ENCODE results near the gene RIMBP2. TPM values are rescaled to one million over a fixed set of nuclear protein-coding genes. Genes with fewer than 3 reads are reported as not detected.

Gene RIMBP2
- total and polyA plus RNA-seq, 4 donors = 0.05 to 2.9 (median 0.95) TPM

DNA sequence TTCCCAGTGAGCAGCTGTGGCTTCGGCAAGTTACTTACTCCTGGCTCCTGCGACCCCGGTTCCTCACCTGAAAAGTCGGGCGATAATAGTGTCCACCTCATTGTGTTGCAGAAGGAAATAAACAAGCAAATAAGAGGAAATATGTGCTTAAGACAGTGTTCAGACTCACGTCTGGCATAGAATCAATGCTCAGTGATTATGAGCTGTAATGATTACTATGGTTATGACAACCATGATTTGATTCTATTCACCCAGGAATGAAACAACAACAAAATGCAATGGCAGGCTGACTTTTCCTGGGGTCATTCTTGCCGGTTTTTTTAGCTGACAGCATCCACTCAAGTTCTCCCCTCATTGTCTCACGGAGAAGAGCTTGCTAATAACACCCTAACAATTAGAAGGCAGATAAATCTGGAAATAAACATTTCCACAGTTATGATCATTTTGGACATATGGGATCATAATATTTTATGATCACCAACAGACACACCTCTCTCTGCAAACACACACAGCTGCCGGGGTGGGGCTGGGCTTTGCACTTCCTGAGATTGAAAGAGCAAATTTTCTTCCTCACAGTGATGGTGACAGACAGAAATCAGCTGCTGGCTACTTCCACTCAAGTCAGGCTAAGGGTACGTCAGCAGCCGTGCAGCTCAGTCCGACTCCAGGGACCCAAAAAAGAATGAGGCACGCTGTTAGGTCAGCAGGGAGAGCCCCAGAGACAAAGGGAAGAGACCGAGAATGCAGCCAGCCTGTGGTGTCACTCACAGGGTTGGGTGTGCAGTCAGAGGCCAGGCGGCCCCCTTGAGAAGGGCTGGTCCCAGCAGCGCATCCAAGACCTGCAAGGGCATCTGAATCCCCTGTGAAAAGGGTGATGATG is 158.0 kb downstream of the RIMBP2 start:
- Histone ChIP-seq H3K9ac (ENCODE audit: insufficient read depth in 1 of 2, low read length in 2 of 2) (no peak overlapping the region), H3K27ac (ENCODE audit: low read depth in 1 of 2, low read length in 1 of 2) (no peak overlapping the region), H3K4me1 (ENCODE audit: control insufficient read depth in 5 of 5, insufficient read depth in 5 of 5, low read length in 5 of 5) (no peaks in the 10 kb centered on the region), H3K36me3 (ENCODE audit: control insufficient read depth in 4 of 4, insufficient read depth in 4 of 4, low read length in 4 of 4) (no peaks in the 10 kb centered on the region), H3K4me3 (no peak overlapping the region), H3K9me3 (ENCODE audit: control insufficient read depth in 4 of 4, insufficient read depth in 3 of 4, low read length in 3 of 4) (peaks cover 0 to 5% (median 0%) of the 10 kb centered on the region in 4 donors), H3K27me3 (ENCODE audit: control insufficient read depth in 3 of 3, insufficient read depth in 3 of 3, low read length in 2 of 3) (no peaks in the 10 kb centered on the region)
- TF ChIP-seq, protein P1, sequence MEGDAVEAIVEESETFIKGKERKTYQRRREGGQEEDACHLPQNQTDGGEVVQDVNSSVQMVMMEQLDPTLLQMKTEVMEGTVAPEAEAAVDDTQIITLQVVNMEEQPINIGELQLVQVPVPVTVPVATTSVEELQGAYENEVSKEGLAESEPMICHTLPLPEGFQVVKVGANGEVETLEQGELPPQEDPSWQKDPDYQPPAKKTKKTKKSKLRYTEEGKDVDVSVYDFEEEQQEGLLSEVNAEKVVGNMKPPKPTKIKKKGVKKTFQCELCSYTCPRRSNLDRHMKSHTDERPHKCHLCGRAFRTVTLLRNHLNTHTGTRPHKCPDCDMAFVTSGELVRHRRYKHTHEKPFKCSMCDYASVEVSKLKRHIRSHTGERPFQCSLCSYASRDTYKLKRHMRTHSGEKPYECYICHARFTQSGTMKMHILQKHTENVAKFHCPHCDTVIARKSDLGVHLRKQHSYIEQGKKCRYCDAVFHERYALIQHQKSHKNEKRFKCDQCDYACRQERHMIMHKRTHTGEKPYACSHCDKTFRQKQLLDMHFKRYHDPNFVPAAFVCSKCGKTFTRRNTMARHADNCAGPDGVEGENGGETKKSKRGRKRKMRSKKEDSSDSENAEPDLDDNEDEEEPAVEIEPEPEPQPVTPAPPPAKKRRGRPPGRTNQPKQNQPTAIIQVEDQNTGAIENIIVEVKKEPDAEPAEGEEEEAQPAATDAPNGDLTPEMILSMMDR (IDR thresholded peaks at IDR 0.05; ENCODE audit: control extremely low read depth, extremely low read depth) = no peak
- no peak for ATAC-seq (ENCODE audit: insufficient read depth, low FRiP score)
- 56 to 60% methylated on average over 16 of the region's 16 CpGs for WGBS, 2 donors
- DNase-seq = peak in 1 of 3 donors; percentile 34

DNA sequence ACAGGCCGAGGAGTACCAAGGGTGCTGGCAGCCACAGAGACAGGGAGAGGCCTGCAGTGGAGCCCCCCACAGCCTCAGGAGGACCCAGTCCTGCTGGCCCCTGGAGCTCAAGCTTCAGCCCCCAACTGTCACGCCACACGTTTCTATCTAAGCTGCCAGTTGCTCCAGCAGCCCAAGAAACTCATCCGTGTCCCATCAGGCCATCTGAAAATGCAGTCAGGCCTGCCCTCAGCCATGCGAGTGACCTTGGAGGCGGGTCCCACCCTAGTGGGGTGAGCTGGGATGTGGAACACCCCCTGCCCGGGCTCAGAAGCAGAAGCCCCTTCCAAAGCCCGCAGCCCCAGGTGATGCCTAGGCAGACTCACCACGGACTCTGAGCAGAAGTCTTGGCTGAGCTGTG is 158.9 kb downstream of the RIMBP2 start:
- ATAC-seq (ENCODE audit: insufficient read depth, low FRiP score) = no peak
- no peak overlapping the region for H3K9ac ChIP-seq (ENCODE audit: insufficient read depth in 1 of 2, low read length in 2 of 2)
- H3K27me3 ChIP-seq (ENCODE audit: control insufficient read depth in 3 of 3, insufficient read depth in 3 of 3, low read length in 2 of 3) = no peaks in the 10 kb centered on the region
- no peaks in the 10 kb centered on the region for H3K4me1 ChIP-seq (ENCODE audit: control insufficient read depth in 5 of 5, insufficient read depth in 5 of 5, low read length in 5 of 5)
- H3K27ac ChIP-seq (ENCODE audit: low read depth in 1 of 2, low read length in 1 of 2) = no peak overlapping the region
- no peak for DNase-seq
- no peak overlapping the region for H3K4me3 ChIP-seq
- H3K36me3 ChIP-seq (ENCODE audit: control insufficient read depth in 4 of 4, insufficient read depth in 4 of 4, low read length in 4 of 4) = no peaks in the 10 kb centered on the region
- H3K9me3 ChIP-seq (ENCODE audit: control insufficient read depth in 4 of 4, insufficient read depth in 3 of 4, low read length in 3 of 4) = peaks cover 0 to 5% (median 0%) of the 10 kb centered on the region in 4 donors
- 82 to 85% methylated on average over 9 of the region's 9 CpGs for WGBS, 2 donors
- TF ChIP-seq, protein P1 (IDR thresholded peaks at IDR 0.05; ENCODE audit: control extremely low read depth, extremely low read depth) = no peak

DNA sequence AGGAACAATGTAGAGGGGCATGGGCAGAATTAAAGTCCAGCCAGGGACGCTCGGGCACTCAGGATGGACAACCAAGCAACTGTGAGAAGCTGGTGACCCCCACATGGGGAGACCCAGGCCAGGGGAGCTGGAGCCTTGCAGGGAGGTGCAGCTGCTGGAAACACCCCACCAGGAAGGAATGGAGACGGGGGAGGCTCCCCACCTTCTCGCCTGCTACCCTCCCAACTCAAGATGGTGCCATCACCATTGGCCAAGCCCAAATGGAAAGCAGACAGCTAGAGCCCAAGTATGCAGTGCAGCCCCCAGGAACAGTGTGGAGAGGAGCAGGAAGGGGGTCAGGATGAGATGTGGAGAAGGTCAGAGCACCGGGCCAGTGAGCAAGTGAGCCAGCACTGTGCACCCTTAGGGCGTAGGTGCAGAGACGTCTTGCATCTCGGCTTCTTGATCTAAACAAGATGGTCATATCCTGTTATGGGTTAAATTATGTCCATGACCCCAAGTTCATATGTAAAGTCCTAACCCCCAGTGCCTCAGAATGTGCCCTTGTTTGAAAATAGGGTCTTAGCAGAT is 159.5 kb downstream of the RIMBP2 start:
- 85 to 87% methylated on average over 8 of the region's 8 CpGs for WGBS, 2 donors
- TF ChIP-seq, protein P1 (IDR thresholded peaks at IDR 0.05; ENCODE audit: control extremely low read depth, extremely low read depth) = no peak
- Histone ChIP-seq H3K27ac (ENCODE audit: low read depth in 1 of 2, low read length in 1 of 2) (no peak overlapping the region), H3K4me3 (no peak overlapping the region), H3K27me3 (ENCODE audit: control insufficient read depth in 3 of 3, insufficient read depth in 3 of 3, low read length in 2 of 3) (no peaks in the 10 kb centered on the region), H3K36me3 (ENCODE audit: control insufficient read depth in 4 of 4, insufficient read depth in 4 of 4, low read length in 4 of 4) (no peaks in the 10 kb centered on the region), H3K9ac (ENCODE audit: insufficient read depth in 1 of 2, low read length in 2 of 2) (no peak overlapping the region), H3K9me3 (ENCODE audit: control insufficient read depth in 4 of 4, insufficient read depth in 3 of 4, low read length in 3 of 4) (peaks cover 0 to 5% (median 0%) of the 10 kb centered on the region in 4 donors), H3K4me1 (ENCODE audit: control insufficient read depth in 5 of 5, insufficient read depth in 5 of 5, low read length in 5 of 5) (no peaks in the 10 kb centered on the region)
- DNase-seq (no peak), ATAC-seq (ENCODE audit: insufficient read depth, low FRiP score) (no peak)

Data from lung (tissue), 12 donors.